MM.1S (cell line): ENCODE data around the gene NFU1.

ENCODE experiments used
- DNase-seq: peaks from one replicate; pipeline ENCODE4 v3.0.0-alpha.2; 2015
- H2AFZ ChIP-seq: fragments of 300-600 bp; sonication (generic); 2 replicates; pipeline ENCODE4 v1.6.0; 2016; ENCODE audit warnings: antibody characterized with exemption, low read length
- H3F3A ChIP-seq: fragments of 300-600 bp; sonication (generic); 2 replicates; pipeline ENCODE4 v1.6.1; 2016; ENCODE audit warnings: mild to moderate bottlenecking, antibody characterized with exemption, low read length, moderate library complexity, mixed read lengths; ENCODE audit not compliant: insufficient read depth
- H3K27ac ChIP-seq: fragments of 300-600 bp; sonication (generic); 2 replicates; pipeline ENCODE4 v1.5.1; 2016; ENCODE audit warnings: mild to moderate bottlenecking, low read length
- H3K27me3 ChIP-seq: fragments of 300-600 bp; sonication (generic); replicated peaks from 2 replicates; pipeline ENCODE4 v1.6.0; 2016; ENCODE audit warnings: low read length; ENCODE audit not compliant: insufficient read depth
- H3K36me3 ChIP-seq: fragments of 300-600 bp; sonication (generic); replicated peaks from 2 replicates; pipeline ENCODE4 v1.6.1; 2016; ENCODE audit warnings: mild to moderate bottlenecking, low read length, mixed read lengths; ENCODE audit not compliant: insufficient read depth
- H3K4me1 ChIP-seq: fragments of 300-600 bp; sonication (generic); 2 replicates; pipeline ENCODE4 v1.6.1; 2016; ENCODE audit warnings: low read length, mixed read lengths
- H3K4me2 ChIP-seq: fragments of 300-600 bp; sonication (generic); 2 replicates; pipeline ENCODE4 v1.6.0; 2016; ENCODE audit warnings: low read depth, low read length
- H3K4me3 ChIP-seq: fragments of 300-600 bp; sonication (generic); 2 replicates; pipeline ENCODE4 v1.5.1; 2016; ENCODE audit warnings: low read length, mixed read lengths
- H3K79me2 ChIP-seq: fragments of 300-600 bp; sonication (generic); 2 replicates; pipeline ENCODE4 v1.6.1; 2016; ENCODE audit warnings: mixed run types, low read length, mixed read lengths
- H3K9ac ChIP-seq: fragments of 300-600 bp; sonication (generic); 2 replicates; pipeline ENCODE4 v1.6.1; 2016; ENCODE audit warnings: low read length, mixed read lengths
- H3K9me2 ChIP-seq: fragments of 300-600 bp; sonication (generic); replicated peaks from 2 replicates; pipeline ENCODE4 v1.6.1; 2016; ENCODE audit warnings: mild to moderate bottlenecking, low read length, mixed read lengths; ENCODE audit not compliant: insufficient read depth
- H3K9me3 ChIP-seq: fragments of 300-600 bp; sonication (generic); replicated peaks from 2 replicates; pipeline ENCODE4 v1.6.1; 2016; ENCODE audit warnings: mild to moderate bottlenecking, low read length, mixed read lengths; ENCODE audit not compliant: insufficient read depth
- H4K20me1 ChIP-seq: fragments of 300-600 bp; sonication (generic); 2 replicates; pipeline ENCODE4 v1.6.1; 2016; ENCODE audit warnings: mild to moderate bottlenecking, low read length, moderate library complexity, mixed read lengths; ENCODE audit not compliant: insufficient read depth
- EZH2 ChIP-seq: fragments of 300-600 bp; sonication (generic); optimal IDR thresholded peaks from 2 replicates; pipeline ENCODE3; 2017; ENCODE audit warnings: low read depth, mild to moderate bottlenecking, antibody characterized with exemption, low read length, mixed read lengths
- EZH2phosphoT487 ChIP-seq: fragments of 300-600 bp; sonication (generic); IDR thresholded peaks from 2 replicates; pipeline ENCODE4 v1.6.1; 2018; ENCODE audit warnings: antibody characterized with exemption, low read length
- TF ChIP-seq, protein P1 (sequence below): fragments of 300-600 bp; sonication (generic); IDR thresholded peaks from 2 replicates; pipeline ENCODE4 v1.5.1; 2016; ENCODE audit warnings: antibody characterized with exemption, low read length, mixed read lengths

Gene NFU1

GRCh38 chr2:69438580-69438979 lies 1.3 kb upstream of the NFU1 start:
- Histone ChIP-seq H3K36me3 (no peaks in the 10 kb centered on the region), H3K9me2 (no peaks in the 10 kb centered on the region), H3K9ac (no peak overlapping the region), H3F3A (peaks cover 5% of the 10 kb centered on the region; the same call in 1 of the 2 replicates), H3K4me3 (no peak overlapping the region), H4K20me1 (no peaks in the 10 kb centered on the region), H3K27ac (no peak overlapping the region), H3K4me1 (peaks cover 8% of the 10 kb centered on the region; the same call in 1 of the 2 replicates), H3K27me3 (no peaks in the 10 kb centered on the region), H3K9me3 (no peaks in the 10 kb centered on the region), H3K79me2 (peaks cover 18% of the 10 kb centered on the region), H3K4me2 (no peak overlapping the region), H2AFZ (no peak overlapping the region)
- TF ChIP-seq, protein P1, sequence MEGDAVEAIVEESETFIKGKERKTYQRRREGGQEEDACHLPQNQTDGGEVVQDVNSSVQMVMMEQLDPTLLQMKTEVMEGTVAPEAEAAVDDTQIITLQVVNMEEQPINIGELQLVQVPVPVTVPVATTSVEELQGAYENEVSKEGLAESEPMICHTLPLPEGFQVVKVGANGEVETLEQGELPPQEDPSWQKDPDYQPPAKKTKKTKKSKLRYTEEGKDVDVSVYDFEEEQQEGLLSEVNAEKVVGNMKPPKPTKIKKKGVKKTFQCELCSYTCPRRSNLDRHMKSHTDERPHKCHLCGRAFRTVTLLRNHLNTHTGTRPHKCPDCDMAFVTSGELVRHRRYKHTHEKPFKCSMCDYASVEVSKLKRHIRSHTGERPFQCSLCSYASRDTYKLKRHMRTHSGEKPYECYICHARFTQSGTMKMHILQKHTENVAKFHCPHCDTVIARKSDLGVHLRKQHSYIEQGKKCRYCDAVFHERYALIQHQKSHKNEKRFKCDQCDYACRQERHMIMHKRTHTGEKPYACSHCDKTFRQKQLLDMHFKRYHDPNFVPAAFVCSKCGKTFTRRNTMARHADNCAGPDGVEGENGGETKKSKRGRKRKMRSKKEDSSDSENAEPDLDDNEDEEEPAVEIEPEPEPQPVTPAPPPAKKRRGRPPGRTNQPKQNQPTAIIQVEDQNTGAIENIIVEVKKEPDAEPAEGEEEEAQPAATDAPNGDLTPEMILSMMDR: no peak
- TF ChIP-seq EZH2 (no peak), EZH2phosphoT487 (no peak)
- DNase-seq: no peak

DNA sequence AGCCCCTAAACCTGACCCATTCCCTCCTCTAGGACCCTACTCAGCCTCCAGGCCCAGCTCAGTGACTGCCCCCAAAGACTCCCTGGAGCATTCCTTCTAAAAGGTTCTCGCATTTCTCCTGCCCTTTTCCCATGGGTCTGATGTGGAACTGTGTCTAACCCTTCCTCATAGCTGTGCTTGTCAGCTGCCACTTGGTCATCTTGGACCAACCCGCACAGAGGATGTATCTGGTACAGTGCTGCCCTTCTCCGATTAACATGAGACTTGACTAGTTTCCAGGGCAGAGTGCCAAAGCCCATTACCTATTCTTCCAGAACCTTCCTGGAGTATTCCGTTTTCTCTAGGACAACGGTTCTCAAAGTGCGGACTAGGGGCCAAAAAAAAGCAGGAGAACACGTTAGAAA lies 518 bp upstream of the NFU1 start:
- H3K79me2 ChIP-seq: peaks cover 18% of the 10 kb centered on the region
- H3K36me3 ChIP-seq: no peaks in the 10 kb centered on the region
- H3K4me1 ChIP-seq: peaks cover 8% of the 10 kb centered on the region; the same call in 1 of the 2 replicates
- H3K9ac ChIP-seq: peak overlapping the region; percentile 83
- H2AFZ ChIP-seq: peak overlapping the region; percentile 83
- TF ChIP-seq EZH2phosphoT487: no peak
- no peaks in the 10 kb centered on the region for H3K9me3 ChIP-seq
- peak overlapping the region; percentile 60 for H3K4me2 ChIP-seq
- DNase-seq: no peak
- peak overlapping the region; percentile 83 for H3K4me3 ChIP-seq
- peaks cover 5% of the 10 kb centered on the region; the same call in 1 of the 2 replicates for H3F3A ChIP-seq
- no peaks in the 10 kb centered on the region for H3K9me2 ChIP-seq
- H4K20me1 ChIP-seq: no peaks in the 10 kb centered on the region
- H3K27ac ChIP-seq: peak overlapping the region; percentile 78
- no peaks in the 10 kb centered on the region for H3K27me3 ChIP-seq

DNA sequence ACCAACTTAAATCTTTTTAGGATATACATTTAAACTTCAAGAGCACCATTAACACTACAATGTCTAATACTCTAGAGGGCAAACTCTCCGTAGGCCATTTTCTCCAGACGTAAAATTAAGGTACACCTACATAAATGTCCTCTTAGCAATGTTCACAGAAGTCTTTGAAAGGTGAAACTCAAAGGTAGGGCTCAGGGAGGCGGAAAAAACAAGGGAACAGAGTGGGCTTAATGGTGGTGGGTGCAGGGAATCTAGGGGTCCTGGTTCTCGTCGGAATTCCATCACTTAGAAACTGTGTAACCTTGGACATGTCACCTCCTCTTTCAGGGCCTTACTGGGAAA lies 668 bp downstream of the NFU1 start:
- Histone ChIP-seq H3K27me3 (no peaks in the 10 kb centered on the region), H3K9me3 (no peaks in the 10 kb centered on the region), H3K9me2 (no peaks in the 10 kb centered on the region), H3K9ac (peak overlapping the region; percentile 83), H3K4me2 (peak overlapping the region; percentile 60), H3K27ac (peak overlapping the region; percentile 78), H3K36me3 (no peaks in the 10 kb centered on the region), H3K4me3 (peak overlapping the region; percentile 83), H3K79me2 (peaks cover 18% of the 10 kb centered on the region), H2AFZ (peak overlapping the region; percentile 83), H3K4me1 (peaks cover 8% of the 10 kb centered on the region; the same call in 1 of the 2 replicates), H4K20me1 (no peaks in the 10 kb centered on the region), H3F3A (peaks cover 5% of the 10 kb centered on the region; the same call in 1 of the 2 replicates)
- TF ChIP-seq EZH2: no peak
- TF ChIP-seq, protein P1: no peak
- TF ChIP-seq EZH2phosphoT487: no peak
- peak; percentile 21 for DNase-seq

DNA sequence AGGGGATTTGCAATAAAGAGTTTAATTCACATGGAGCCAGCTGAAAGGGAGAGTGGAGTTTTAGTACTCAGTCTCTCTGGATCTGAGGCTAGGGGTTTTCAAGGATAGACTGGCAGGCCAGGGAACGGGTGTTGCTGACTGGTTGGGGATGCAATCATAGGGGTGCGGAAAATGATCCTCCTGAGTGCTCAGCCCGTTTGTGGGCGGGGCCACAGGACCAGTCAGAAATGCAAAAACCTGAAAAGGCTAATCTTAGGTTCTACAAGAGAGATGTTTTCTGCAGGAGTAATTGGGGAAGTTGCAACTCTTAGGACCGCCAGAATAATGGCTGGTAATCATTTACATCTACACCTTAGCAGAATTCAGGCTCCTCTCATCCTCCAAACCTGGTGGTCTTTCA lies 2.5 kb downstream of the NFU1 start:
- H3K27ac ChIP-seq: no peak overlapping the region
- no peaks in the 10 kb centered on the region for H3K9me3 ChIP-seq
- peaks cover 18% of the 10 kb centered on the region for H3K79me2 ChIP-seq
- H3K9me2 ChIP-seq: no peaks in the 10 kb centered on the region
- H3K4me3 ChIP-seq: no peak overlapping the region
- TF ChIP-seq EZH2phosphoT487: no peak
- TF ChIP-seq EZH2: no peak
- no peaks in the 10 kb centered on the region for H3K27me3 ChIP-seq
- no peak overlapping the region for H3K9ac ChIP-seq
- H3K4me1 ChIP-seq: peaks cover 8% of the 10 kb centered on the region; the same call in 1 of the 2 replicates
- H3F3A ChIP-seq: peaks cover 5% of the 10 kb centered on the region; the same call in 1 of the 2 replicates
- no peak overlapping the region for H2AFZ ChIP-seq
- H3K36me3 ChIP-seq: no peaks in the 10 kb centered on the region
- no peak overlapping the region for H3K4me2 ChIP-seq
- no peaks in the 10 kb centered on the region for H4K20me1 ChIP-seq
- no peak for DNase-seq
